Suprapubic skin (tissue), 4 donors: ENCODE data around the gene ENPP7.
"Not testable (repeated sequence)": the region's sequence is repeated elsewhere in the genome, so short reads cannot be mapped to it uniquely, and the experiment has no call there.

Source experiments
- CTCF ChIP-seq, 2 donors: fragments of 200-600 bp in 1 of 2; fragments of 450-650 bp in 1 of 2; sonication (generic) in 1 of 2; IDR thresholded peaks; one replicate each; pipeline ENCODE4 v1.5.1; 2016 to 2019; ENCODE audit warnings: antibody characterized with exemption in 2 of 2, mild to moderate bottlenecking in 1 of 2, moderate library complexity in 1 of 2
- EP300 ChIP-seq: sonication (generic); formaldehyde crosslinking; IDR thresholded peaks from one replicate; pipeline ENCODE4 v1.6.1; 2017; ENCODE audit warnings: antibody characterized with exemption
- POLR2A ChIP-seq, 2 donors: fragments of 450-650 bp; IDR thresholded peaks; one replicate each; pipeline ENCODE4 v1.6.1; 2017; ENCODE audit warnings: antibody characterized with exemption in 2 of 2, mild to moderate bottlenecking in 2 of 2, moderate library complexity in 2 of 2
- POLR2AphosphoS5 ChIP-seq, 3 donors: sonication (generic); formaldehyde crosslinking; IDR thresholded peaks; one replicate each; pipeline ENCODE4 v1.6.1; 2017; ENCODE audit warnings: antibody characterized with exemption in 3 of 3

- TF ChIP-seq CTCF (IDR thresholded peaks at IDR 0.05); POLR2A (IDR thresholded peaks at IDR 0.05); POLR2AphosphoS5 (IDR thresholded peaks at IDR 0.05); EP300: not testable (repeated sequence)
Measured at GRCh38 chr17:79754903-79755302, 24.2 kb downstream of the ENPP7 start.
